Activated CD8-positive, alpha-beta T cell treated with anti-CD3 and anti-CD28 coated beads, Interleukin-2, amount 10 ng/mL, durations not matched to agents 7 days and 5 days (primary cell): ENCODE data around the gene DRC1. TPM values are rescaled to one million over a fixed set of nuclear protein-coding genes. Genes with fewer than 3 reads are reported as not detected.

ENCODE experiments used
- ATAC-seq: fragments of 150-1000 bp; cut with Tn5 transposase; one replicate; pipeline ENCODE4 v1.10.0; 2021; ENCODE audit warnings: moderate library complexity
- CTCF ChIA-PET: fragments of 350-600 bp; sonication (Branson Sonifier 250); formaldehyde crosslinking; loops from one replicate; lab custom pipeline; 2021; ENCODE audit warnings: antibody characterized with exemption; lab: Charles Lee
- POLR2A ChIA-PET: fragments of 350-600 bp; sonication (Branson Sonifier 250); formaldehyde crosslinking; loops from one replicate; lab custom pipeline; 2021; ENCODE audit warnings: antibody characterized with exemption; lab: Charles Lee
- DNase-seq: peaks from one replicate; pipeline ENCODE4 v3.0.0-alpha.2; 2020
- H3K27ac Mint-ChIP-seq: one replicate; pipeline ENCODE4 v1.8.0; 2021; ENCODE audit warnings: mild to moderate bottlenecking, mixed read lengths
- H3K27me3 Mint-ChIP-seq: one replicate; pipeline ENCODE4 v1.8.0; 2021; ENCODE audit warnings: low read depth, mixed read lengths
- H3K36me3 Mint-ChIP-seq: one replicate; pipeline ENCODE4 v1.8.0; 2021; ENCODE audit warnings: low read depth, mixed read lengths
- H3K4me1 Mint-ChIP-seq: one replicate; pipeline ENCODE4 v1.8.0; 2021; ENCODE audit warnings: low read depth, mixed read lengths
- H3K4me3 Mint-ChIP-seq: one replicate; pipeline ENCODE4 v1.8.0; 2021; ENCODE audit warnings: mild to moderate bottlenecking, mixed read lengths
- H3K9me3 Mint-ChIP-seq: one replicate; pipeline ENCODE4 v1.8.0; 2022; ENCODE audit warnings: mixed read lengths; ENCODE audit not compliant: insufficient read depth
- total RNA-seq, 2 experiments: library from RNA; stranded (reverse); gene quantifications; one replicate each; pipeline ENCODE4 v1.2.3, GENCODE V29; 2021

The DRC1 gene
- total RNA-seq, 2 experiments from 2014 or later: not detected

- H3K9me3 Mint-ChIP-seq: no peaks in the 10 kb centered on the region
- H3K4me3 Mint-ChIP-seq: no peak overlapping the region
- ChIA-PET POLR2A (interaction anchor here (0.5 kb wide), 1 partner anchor 163 kb away, joined by 3 read pairs; no protein-coding TSS in a partner anchor), CTCF (no interaction called here)
- no peaks in the 10 kb centered on the region for H3K4me1 Mint-ChIP-seq
- no peak for DNase-seq
- H3K27ac Mint-ChIP-seq: no peak overlapping the region
- H3K27me3 Mint-ChIP-seq: peaks cover 22% of the 10 kb centered on the region
- no peak for ATAC-seq
- H3K36me3 Mint-ChIP-seq: no peaks in the 10 kb centered on the region
Observed at GRCh38 chr2:26424221-26424620, 22.5 kb downstream of the DRC1 start.

GRCh38 chr2:26428846-26429245, 27.1 kb downstream of the DRC1 start:
- no peak overlapping the region for H3K4me3 Mint-ChIP-seq
- no peak overlapping the region for H3K27ac Mint-ChIP-seq
- POLR2A ChIA-PET: interaction anchor here (0.6 kb wide), 1 partner anchor 110 kb away, joined by 3 read pairs; no protein-coding TSS in a partner anchor
- H3K9me3 Mint-ChIP-seq: no peaks in the 10 kb centered on the region
- peaks cover 17% of the 10 kb centered on the region for H3K27me3 Mint-ChIP-seq
- ATAC-seq (no peak), DNase-seq (no peak)
- CTCF ChIA-PET: no interaction called here
- H3K4me1 Mint-ChIP-seq: no peaks in the 10 kb centered on the region
- no peaks in the 10 kb centered on the region for H3K36me3 Mint-ChIP-seq

- no peak for DNase-seq
- Mint-ChIP-seq H3K36me3 (no peaks in the 10 kb centered on the region), H3K9me3 (no peaks in the 10 kb centered on the region), H3K4me1 (no peaks in the 10 kb centered on the region), H3K27me3 (peaks cover 15% of the 10 kb centered on the region), H3K4me3 (no peak overlapping the region), H3K27ac (no peak overlapping the region)
- ChIA-PET POLR2A (interaction anchor here (0.6 kb wide), 1 partner anchor 111 kb away, joined by 3 read pairs; no protein-coding TSS in a partner anchor), CTCF (no interaction called here)
- ATAC-seq: no peak
Observed at GRCh38 chr2:26429779-26430578, 28.3 kb downstream of the DRC1 start.

- Mint-ChIP-seq H3K9me3 (no peaks in the 10 kb centered on the region), H3K27me3 (peaks cover 14% of the 10 kb centered on the region), H3K27ac (no peak overlapping the region), H3K36me3 (no peaks in the 10 kb centered on the region), H3K4me1 (no peaks in the 10 kb centered on the region), H3K4me3 (no peak overlapping the region)
- CTCF ChIA-PET: interaction anchor here (0.9 kb wide), 1 partner anchor 36 kb away, joined by 4 read pairs; no protein-coding TSS in a partner anchor
- no peak for ATAC-seq
- POLR2A ChIA-PET: no interaction called here
- DNase-seq: no peak
Observed at GRCh38 chr2:26430826-26431225, 29.1 kb downstream of the DRC1 start.

- CTCF ChIA-PET: no interaction called here
- DNase-seq: no peak
- H3K36me3 Mint-ChIP-seq: no peaks in the 10 kb centered on the region
- H3K27me3 Mint-ChIP-seq: peaks cover 11% of the 10 kb centered on the region
- no peaks in the 10 kb centered on the region for H3K4me1 Mint-ChIP-seq
- POLR2A ChIA-PET: no interaction called here
- no peak overlapping the region for H3K4me3 Mint-ChIP-seq
- no peak for ATAC-seq
- H3K27ac Mint-ChIP-seq: no peak overlapping the region
- no peaks in the 10 kb centered on the region for H3K9me3 Mint-ChIP-seq
Observed at GRCh38 chr2:26432363-26432762, 30.6 kb downstream of the DRC1 start.

- H3K9me3 Mint-ChIP-seq: no peaks in the 10 kb centered on the region
Observed at GRCh38 chr2:26432859-26433258, 31.1 kb downstream of the DRC1 start.

GRCh38 chr2:26435106-26435505, 33.4 kb downstream of the DRC1 start:
- no peaks in the 10 kb centered on the region for H3K9me3 Mint-ChIP-seq
- no peak for DNase-seq
- peaks cover 20% of the 10 kb centered on the region for H3K27me3 Mint-ChIP-seq
- no peaks in the 10 kb centered on the region for H3K36me3 Mint-ChIP-seq
- H3K27ac Mint-ChIP-seq: no peak overlapping the region
- no peak overlapping the region for H3K4me3 Mint-ChIP-seq
- ATAC-seq: no peak
- no peaks in the 10 kb centered on the region for H3K4me1 Mint-ChIP-seq
- ChIA-PET POLR2A (interaction anchor here (0.6 kb wide), 1 partner anchor 336 kb away, joined by 3 read pairs; no protein-coding TSS in a partner anchor), CTCF (no interaction called here)

More at GRCh38 chr2:26432859-26433258, 31.1 kb downstream of the DRC1 start:
- Mint-ChIP-seq H3K36me3 (no peaks in the 10 kb centered on the region), H3K27me3 (peaks cover 11% of the 10 kb centered on the region), H3K4me3 (no peak overlapping the region), H3K4me1 (no peaks in the 10 kb centered on the region), H3K27ac (no peak overlapping the region)
- ChIA-PET CTCF (interaction anchor here (0.8 kb wide), 1 partner anchor 70 kb away, joined by 3 read pairs; no protein-coding TSS in a partner anchor), POLR2A (no interaction called here)
- no peak for DNase-seq
- no peak for ATAC-seq

GRCh38 chr2:26438526-26438925, 36.8 kb downstream of the DRC1 start:
- POLR2A ChIA-PET: no interaction called here
- no peaks in the 10 kb centered on the region for H3K36me3 Mint-ChIP-seq
- DNase-seq (no peak), ATAC-seq (no peak)
- H3K4me1 Mint-ChIP-seq: no peaks in the 10 kb centered on the region
- CTCF ChIA-PET: no interaction called here
- H3K27me3 Mint-ChIP-seq: peaks cover 14% of the 10 kb centered on the region
- H3K4me3 Mint-ChIP-seq: no peak overlapping the region
- H3K27ac Mint-ChIP-seq: no peak overlapping the region
- no peaks in the 10 kb centered on the region for H3K9me3 Mint-ChIP-seq

GRCh38 chr2:26438926-26439325, 37.2 kb downstream of the DRC1 start:
- Mint-ChIP-seq H3K27ac (no peak overlapping the region), H3K9me3 (no peaks in the 10 kb centered on the region), H3K36me3 (no peaks in the 10 kb centered on the region), H3K27me3 (peaks cover 10% of the 10 kb centered on the region), H3K4me1 (no peaks in the 10 kb centered on the region), H3K4me3 (no peak overlapping the region)
- POLR2A ChIA-PET: no interaction called here
- no peak for DNase-seq
- no peak for ATAC-seq
- CTCF ChIA-PET: no interaction called here

GRCh38 chr2:26442301-26442700, 40.6 kb downstream of the DRC1 start:
- Mint-ChIP-seq H3K4me3 (no peak overlapping the region), H3K4me1 (no peaks in the 10 kb centered on the region), H3K27ac (no peak overlapping the region), H3K36me3 (no peaks in the 10 kb centered on the region), H3K27me3 (peaks cover 9% of the 10 kb centered on the region), H3K9me3 (no peaks in the 10 kb centered on the region)
- POLR2A ChIA-PET: no interaction called here
- DNase-seq (no peak), ATAC-seq (no peak)
- CTCF ChIA-PET: interaction anchor here (1.1 kb wide), 1 partner anchor 61 kb away, joined by 3 read pairs; no protein-coding TSS in a partner anchor

- Mint-ChIP-seq H3K4me1 (no peaks in the 10 kb centered on the region), H3K27ac (no peak overlapping the region), H3K9me3 (no peaks in the 10 kb centered on the region), H3K4me3 (no peak overlapping the region), H3K27me3 (peaks cover 9% of the 10 kb centered on the region), H3K36me3 (no peaks in the 10 kb centered on the region)
- CTCF ChIA-PET: interaction anchor here (1.1 to 1.5 kb wide), 2 partner anchors 10 to 60 kb away, joined by 3 to 5 read pairs; no protein-coding TSS in a partner anchor
- DNase-seq (no peak), ATAC-seq (no peak)
- POLR2A ChIA-PET: no interaction called here
Observed at GRCh38 chr2:26442707-26443106, 41.0 kb downstream of the DRC1 start.

- Mint-ChIP-seq H3K4me3 (no peak overlapping the region), H3K27ac (no peak overlapping the region), H3K36me3 (no peaks in the 10 kb centered on the region), H3K4me1 (no peaks in the 10 kb centered on the region), H3K9me3 (no peaks in the 10 kb centered on the region), H3K27me3 (peaks cover 4% of the 10 kb centered on the region)
- DNase-seq (no peak), ATAC-seq (no peak)
- ChIA-PET POLR2A (no interaction called here), CTCF (interaction anchor here (1.5 kb wide), 1 partner anchor 8 kb away, joined by 5 read pairs; no protein-coding TSS in a partner anchor)
Observed at GRCh38 chr2:26444236-26444635, 42.5 kb downstream of the DRC1 start.
